Measurements from ENCODE around the gene CDYL2.

Gene CDYL2

GRCh38 chr16:80604600-80605355 lies 199.6 kb downstream of the CDYL2 start:
- in situ Hi-C loops (cut with MboI; ENCODE audit: low sequenced_read_pairs): no loop called here

- in situ Hi-C loops (cut with MboI; ENCODE audit: low sequenced_read_pairs): no loop called here
Observed at GRCh38 chr16:80602894-80603293, 201.5 kb downstream of the CDYL2 start.

- in situ Hi-C loops (cut with MboI; ENCODE audit: low sequenced_read_pairs): no loop called here
Observed at GRCh38 chr16:80601182-80601581, 203.2 kb downstream of the CDYL2 start.

GRCh38 chr16:80599466-80599865 lies 204.9 kb downstream of the CDYL2 start:
- in situ Hi-C loops (cut with MboI; ENCODE audit: low sequenced_read_pairs): no loop called here

- in situ Hi-C loops (cut with MboI; ENCODE audit: low sequenced_read_pairs): no loop called here
Observed at GRCh38 chr16:80596507-80597207, 207.7 kb downstream of the CDYL2 start.

- in situ Hi-C loops (cut with MboI; ENCODE audit: low sequenced_read_pairs): no loop called here
Observed at GRCh38 chr16:80594756-80595155, 209.6 kb downstream of the CDYL2 start.

GRCh38 chr16:80592273-80592672 lies 212.1 kb downstream of the CDYL2 start:
- in situ Hi-C loops (cut with MboI; ENCODE audit: low sequenced_read_pairs): no loop called here

GRCh38 chr16:80591071-80591915 lies 213.1 kb downstream of the CDYL2 start:
- in situ Hi-C loops (cut with MboI; ENCODE audit: low sequenced_read_pairs): no loop called here

- in situ Hi-C loops (cut with MboI; ENCODE audit: low sequenced_read_pairs): no loop called here
Observed at GRCh38 chr16:80587071-80587470, 217.3 kb downstream of the CDYL2 start.

GRCh38 chr16:80586476-80586875 lies 217.9 kb downstream of the CDYL2 start:
- in situ Hi-C loops (cut with MboI; ENCODE audit: low sequenced_read_pairs): no loop called here

- in situ Hi-C loops (cut with MboI; ENCODE audit: low sequenced_read_pairs): no loop called here
Observed at GRCh38 chr16:80585764-80586163, 218.6 kb downstream of the CDYL2 start.

- in situ Hi-C loops (cut with MboI; ENCODE audit: low sequenced_read_pairs): no loop called here
Observed at GRCh38 chr16:80583466-80583865, 220.9 kb downstream of the CDYL2 start.

- in situ Hi-C loops (cut with MboI; ENCODE audit: low sequenced_read_pairs): no loop called here
Observed at GRCh38 chr16:80580109-80580832, 224.1 kb downstream of the CDYL2 start.

GRCh38 chr16:80577485-80578280 lies 226.7 kb downstream of the CDYL2 start:
- in situ Hi-C loops (cut with MboI; ENCODE audit: low sequenced_read_pairs): no loop called here

- in situ Hi-C loops (cut with MboI; ENCODE audit: low sequenced_read_pairs): no loop called here
Observed at GRCh38 chr16:80576343-80576912, 228.0 kb downstream of the CDYL2 start.

- in situ Hi-C loops (cut with MboI; ENCODE audit: low sequenced_read_pairs): no loop called here
Observed at GRCh38 chr16:80573700-80574120, 230.7 kb downstream of the CDYL2 start.

GRCh38 chr16:80570106-80570478 lies 234.3 kb downstream of the CDYL2 start:
- in situ Hi-C loops (cut with MboI; ENCODE audit: low sequenced_read_pairs): no loop called here

- in situ Hi-C loops (cut with MboI; ENCODE audit: low sequenced_read_pairs): no loop called here
Observed at GRCh38 chr16:80569440-80570105, 234.8 kb downstream of the CDYL2 start.

GRCh38 chr16:80564394-80564793 lies 240.0 kb downstream of the CDYL2 start:
- in situ Hi-C loops (cut with MboI; ENCODE audit: low sequenced_read_pairs): no loop called here
